ENCODE data around the gene MYO5A.

Gene MYO5A

GRCh38 chr15:52307847-52308246 lies 220.8 kb downstream of the MYO5A start:
- Histone ChIP-seq H3K9me2 (replicated peaks; ENCODE audit: insufficient read depth, low read length) (no peaks in the 10 kb centered on the region), H4K20me1 (ENCODE audit: low read depth, low read length) (no peaks in the 10 kb centered on the region), H3K4me2 (ENCODE audit: low read depth, low read length, poor library complexity, severe bottlenecking) (no peak overlapping the region)

GRCh38 chr15:52306270-52306669 lies 222.4 kb downstream of the MYO5A start:
- no peak overlapping the region for H3K4me3 ChIP-seq (ENCODE audit: insufficient read depth, low read length, poor library complexity, severe bottlenecking)
- H3K27me3 ChIP-seq (ENCODE audit: low read length) = no peaks in the 10 kb centered on the region
- H3K79me2 ChIP-seq (ENCODE audit: insufficient read depth, low read length) = no peaks in the 10 kb centered on the region
- H3K9ac ChIP-seq (ENCODE audit: low read length) = no peak overlapping the region
- H3K9me2 ChIP-seq (replicated peaks; ENCODE audit: insufficient read depth, low read length) = no peaks in the 10 kb centered on the region
- no peak overlapping the region for H3K4me2 ChIP-seq (ENCODE audit: low read depth, low read length, poor library complexity, severe bottlenecking)
- no peaks in the 10 kb centered on the region for H3K36me3 ChIP-seq (ENCODE audit: low read length)
- H2AFZ ChIP-seq (ENCODE audit: low read depth, low read length, severe bottlenecking) = no peak overlapping the region
- no peak overlapping the region for H3K27ac ChIP-seq (ENCODE audit: low read depth, low read length)
- no peaks in the 10 kb centered on the region for H4K20me1 ChIP-seq (ENCODE audit: low read depth, low read length)
- TF ChIP-seq EZH2phosphoT487 (conservative IDR thresholded peaks at IDR 0.05; ENCODE audit: low read length) = no peak
- TF ChIP-seq CTCF (IDR thresholded peaks at IDR 0.05; ENCODE audit: insufficient read depth, low read length, poor library complexity, severe bottlenecking) = no peak
- H3K9me3 ChIP-seq (ENCODE audit: insufficient read depth, low read length) = no peaks in the 10 kb centered on the region
- no peaks in the 10 kb centered on the region for H3F3A ChIP-seq (ENCODE audit: insufficient read depth)

More at GRCh38 chr15:52307847-52308246, 220.8 kb downstream of the MYO5A start:
- Histone ChIP-seq H3K9me3 (ENCODE audit: insufficient read depth, low read length) (no peaks in the 10 kb centered on the region), H3K9ac (ENCODE audit: low read length) (no peak overlapping the region), H2AFZ (ENCODE audit: low read depth, low read length, severe bottlenecking) (no peak overlapping the region), H3K36me3 (ENCODE audit: low read length) (no peaks in the 10 kb centered on the region), H3K4me3 (ENCODE audit: insufficient read depth, low read length, poor library complexity, severe bottlenecking) (no peak overlapping the region), H3K79me2 (ENCODE audit: insufficient read depth, low read length) (no peaks in the 10 kb centered on the region), H3F3A (ENCODE audit: insufficient read depth) (no peaks in the 10 kb centered on the region), H3K27ac (ENCODE audit: low read depth, low read length) (no peak overlapping the region), H3K27me3 (ENCODE audit: low read length) (no peaks in the 10 kb centered on the region)
- TF ChIP-seq EZH2phosphoT487 (conservative IDR thresholded peaks at IDR 0.05; ENCODE audit: low read length) = no peak
- TF ChIP-seq CTCF (IDR thresholded peaks at IDR 0.05; ENCODE audit: insufficient read depth, low read length, poor library complexity, severe bottlenecking) = no peak

- TF ChIP-seq CTCF (IDR thresholded peaks at IDR 0.05; ENCODE audit: insufficient read depth, low read length, poor library complexity, severe bottlenecking) (no peak), EZH2phosphoT487 (conservative IDR thresholded peaks at IDR 0.05; ENCODE audit: low read length) (no peak)
- Histone ChIP-seq H3K9me2 (replicated peaks; ENCODE audit: insufficient read depth, low read length) (no peaks in the 10 kb centered on the region), H2AFZ (ENCODE audit: low read depth, low read length, severe bottlenecking) (no peak overlapping the region), H3K27ac (ENCODE audit: low read depth, low read length) (no peak overlapping the region), H4K20me1 (ENCODE audit: low read depth, low read length) (no peaks in the 10 kb centered on the region), H3K4me3 (ENCODE audit: insufficient read depth, low read length, poor library complexity, severe bottlenecking) (no peak overlapping the region), H3K4me2 (ENCODE audit: low read depth, low read length, poor library complexity, severe bottlenecking) (no peak overlapping the region), H3K9ac (ENCODE audit: low read length) (no peak overlapping the region), H3K36me3 (ENCODE audit: low read length) (no peaks in the 10 kb centered on the region), H3K79me2 (ENCODE audit: insufficient read depth, low read length) (no peaks in the 10 kb centered on the region), H3F3A (ENCODE audit: insufficient read depth) (no peaks in the 10 kb centered on the region), H3K27me3 (ENCODE audit: low read length) (no peaks in the 10 kb centered on the region), H3K9me3 (ENCODE audit: insufficient read depth, low read length) (no peaks in the 10 kb centered on the region)
Measured at GRCh38 chr15:52303093-52303772, 225.4 kb downstream of the MYO5A start.

Measured in SU-DHL-6 (cell line).